Measurements from ENCODE around the gene PHF23.

The PHF23 gene

GRCh38 chr17:7217113-7217987 lies 21.9 kb downstream of the PHF23 start:
- TF ChIP-seq POLR2A (IDR thresholded peaks at IDR 0.05; ENCODE audit: low read length) (no peak), GATA1 (IDR thresholded peaks at IDR 0.05; ENCODE audit: low read depth, low read length) (no peak)
- DNase-seq = peak; percentile 56 to 61

- no peak for TF ChIP-seq POLR2A (IDR thresholded peaks at IDR 0.05; ENCODE audit: low read length)
- no peak for TF ChIP-seq GATA1 (IDR thresholded peaks at IDR 0.05; ENCODE audit: low read depth, low read length)
- no peak for DNase-seq
These were observed 22.8 kb downstream of the PHF23 start for GRCh38 chr17:7216242-7217112.

- TF ChIP-seq GATA1 (IDR thresholded peaks at IDR 0.05; ENCODE audit: low read depth, low read length) (no peak), POLR2A (IDR thresholded peaks at IDR 0.05; ENCODE audit: low read length) (no peak)
These were observed 23.5 kb downstream of the PHF23 start for GRCh38 chr17:7215652-7216180.

GRCh38 chr17:7215136-7215638 lies 24.1 kb downstream of the PHF23 start:
- no peak for DNase-seq
- TF ChIP-seq GATA1 (IDR thresholded peaks at IDR 0.05; ENCODE audit: low read depth, low read length) (no peak), POLR2A (IDR thresholded peaks at IDR 0.05; ENCODE audit: low read length) (no peak)

More at GRCh38 chr17:7215652-7216180, 23.5 kb downstream of the PHF23 start:
- DNase-seq = no peak

GRCh38 chr17:7214300-7215135 lies 24.7 kb downstream of the PHF23 start:
- no peak for TF ChIP-seq GATA1 (IDR thresholded peaks at IDR 0.05; ENCODE audit: low read depth, low read length)
- DNase-seq = peak; percentile 96 to 97

- DNase-seq = peak; percentile 87 to 89
- TF ChIP-seq POLR2A (IDR thresholded peaks at IDR 0.05; ENCODE audit: low read length) = no peak
- no peak for TF ChIP-seq GATA1 (IDR thresholded peaks at IDR 0.05; ENCODE audit: low read depth, low read length)
These were observed 25.4 kb downstream of the PHF23 start for GRCh38 chr17:7213895-7214299.

- TF ChIP-seq GATA1 (IDR thresholded peaks at IDR 0.05; ENCODE audit: low read depth, low read length) = no peak
- TF ChIP-seq POLR2A (IDR thresholded peaks at IDR 0.05; ENCODE audit: low read length) = no peak
- no peak for DNase-seq
These were observed 27.6 kb downstream of the PHF23 start for GRCh38 chr17:7211491-7212273.

GRCh38 chr17:7208754-7209460 lies 30.4 kb downstream of the PHF23 start:
- DNase-seq = no peak
- TF ChIP-seq GATA1 (IDR thresholded peaks at IDR 0.05; ENCODE audit: low read depth, low read length) (no peak), POLR2A (IDR thresholded peaks at IDR 0.05; ENCODE audit: low read length) (no peak)

- no peak for DNase-seq
These were observed 31.2 kb downstream of the PHF23 start for GRCh38 chr17:7208027-7208571.

GRCh38 chr17:7207120-7208001 lies 31.9 kb downstream of the PHF23 start:
- TF ChIP-seq GATA1 (IDR thresholded peaks at IDR 0.05; ENCODE audit: low read depth, low read length) = no peak
- no peak for TF ChIP-seq POLR2A (IDR thresholded peaks at IDR 0.05; ENCODE audit: low read length)
- no peak for DNase-seq

More at GRCh38 chr17:7208027-7208571, 31.2 kb downstream of the PHF23 start:
- no peak for TF ChIP-seq POLR2A (IDR thresholded peaks at IDR 0.05; ENCODE audit: low read length)
- TF ChIP-seq GATA1 (IDR thresholded peaks at IDR 0.05; ENCODE audit: low read depth, low read length) = no peak

- no peak for TF ChIP-seq POLR2A (IDR thresholded peaks at IDR 0.05; ENCODE audit: low read length)
- TF ChIP-seq GATA1 (IDR thresholded peaks at IDR 0.05; ENCODE audit: low read depth, low read length) = no peak
- no peak for DNase-seq
These were observed 33.7 kb downstream of the PHF23 start for GRCh38 chr17:7205561-7205960.

Data from erythroblast (primary cell).